Hepatocyte (in vitro differentiated cells): ENCODE data around the gene MCM7. TPM values are rescaled to one million over a fixed set of nuclear protein-coding genes. Genes with fewer than 3 reads are reported as not detected.
"Not testable (repeated sequence)": the region's sequence is repeated elsewhere in the genome, so short reads cannot be mapped to it uniquely, and the experiment has no call there.

Experiments used
- DNase-seq: peaks from one replicate; pipeline ENCODE4 v3.0.0-alpha.2; 2016; ENCODE audit warnings: low spot score
- H2AFZ ChIP-seq: fragments of 200-600 bp; sonication (generic); 2 replicates; pipeline ENCODE4 v1.6.0; 2016; ENCODE audit warnings: antibody characterized with exemption, mild to moderate bottlenecking
- H3K27ac ChIP-seq: fragments of 200-600 bp; sonication (generic); 2 replicates; pipeline ENCODE4 v1.5.1; 2016; ENCODE audit warnings: mild to moderate bottlenecking
- H3K27me3 ChIP-seq: fragments of 200-600 bp; sonication (generic); 2 replicates; pipeline ENCODE4 v1.6.1; 2016
- H3K36me3 ChIP-seq: fragments of 200-600 bp; sonication (generic); replicated peaks from 2 replicates; pipeline ENCODE4 v1.5.1; 2016; ENCODE audit warnings: low read depth; ENCODE audit not compliant: insufficient read depth
- H3K4me1 ChIP-seq: fragments of 200-600 bp; sonication (generic); 2 replicates; pipeline ENCODE4 v1.5.1; 2016; ENCODE audit warnings: mild to moderate bottlenecking, moderate library complexity; ENCODE audit not compliant: insufficient read depth
- H3K4me2 ChIP-seq: fragments of 200-600 bp; sonication (generic); 2 replicates; pipeline ENCODE4 v1.6.0; 2016
- H3K4me3 ChIP-seq: fragments of 200-600 bp; sonication (generic); 2 replicates; pipeline ENCODE4 v1.5.1; 2016; ENCODE audit warnings: mild to moderate bottlenecking
- H3K79me2 ChIP-seq: fragments of 200-600 bp; sonication (generic); 2 replicates; pipeline ENCODE4 v1.6.0; 2017; ENCODE audit warnings: mild to moderate bottlenecking
- H3K9me2 ChIP-seq: fragments of 200-600 bp; sonication (generic); replicated peaks from 2 replicates; pipeline ENCODE4 v1.6.0; 2017; ENCODE audit warnings: mild to moderate bottlenecking; ENCODE audit not compliant: insufficient read depth
- H3K9me3 ChIP-seq: fragments of 200-600 bp; sonication (generic); 2 replicates; pipeline ENCODE4 v1.5.1; 2016; ENCODE audit warnings: low read depth, mild to moderate bottlenecking
- H4K20me1 ChIP-seq: fragments of 200-600 bp; sonication (generic); 2 replicates; pipeline ENCODE4 v1.6.0; 2016; ENCODE audit warnings: mild to moderate bottlenecking; ENCODE audit not compliant: insufficient read depth, poor library complexity, severe bottlenecking
- CTCF ChIP-seq: fragments of 200-600 bp; sonication (generic); IDR thresholded peaks from 2 replicates; pipeline ENCODE4 v1.5.1; 2016; ENCODE audit warnings: antibody characterized with exemption, mild to moderate bottlenecking; ENCODE audit not compliant: poor library complexity
- EZH2 ChIP-seq: fragments of 200-600 bp; sonication (generic); IDR thresholded peaks from 2 replicates; pipeline ENCODE4 v1.6.1; 2016; ENCODE audit warnings: antibody characterized with exemption, mild to moderate bottlenecking, borderline replicate concordance
- EZH2phosphoT487 ChIP-seq: fragments of 200-600 bp; sonication (generic); IDR thresholded peaks from one replicate; pipeline ENCODE4 v1.6.1; 2018; ENCODE audit warnings: antibody characterized with exemption, mild to moderate bottlenecking, low read depth, moderate library complexity; ENCODE audit not compliant: unreplicated experiment, severe bottlenecking
- WGBS: methylation state at CpG from one replicate; pipeline ENCODE4 v1.1.6; 2016; ENCODE audit warnings: low lambda C conversion rate; ENCODE audit errors: missing lambda C conversion rate; 5-methylcytosine and 5-hydroxymethylcytosine counted together
- polyA plus RNA-seq: library from polyadenylated mRNA; unstranded; fragments of >200 nt; fragmentation: Nextera tagmentation; extraction: Ambion mirVana; gene quantifications from 2 replicates; pipeline ENCODE4 v1.2.1, GENCODE V29; 2016
- total RNA-seq: library from RNA; depleted of rRNA; stranded (reverse); fragments of >200 nt; gene quantifications from 2 replicates; pipeline ENCODE4 v1.2.3, GENCODE V29; 2014

MCM7 gene
- total and polyA plus RNA-seq, 2 experiments from 2014 or later: 42.1 to 49.3 TPM

- Histone ChIP-seq H2AFZ (peak overlapping the region; percentile 13), H3K4me2 (peak overlapping the region; percentile 83), H3K9me2 (no peaks in the 10 kb centered on the region), H3K4me3 (no peak overlapping the region), H3K4me1 (peaks cover 7% of the 10 kb centered on the region), H4K20me1 (no peaks in the 10 kb centered on the region), H3K27me3 (no peaks in the 10 kb centered on the region), H3K79me2 (no peaks in the 10 kb centered on the region), H3K9me3 (no peaks in the 10 kb centered on the region), H3K27ac (no peak overlapping the region), H3K36me3 (no peaks in the 10 kb centered on the region)
- DNase-seq: peak; percentile 87
- TF ChIP-seq EZH2: no peak
- no peak for TF ChIP-seq EZH2phosphoT487
- peak; percentile 90 for TF ChIP-seq CTCF
- whole genome bisulfite sequencing: 9% methylated on average over 24 of the region's 24 CpGs
Observed at GRCh38 chr7:100130608-100131453, 29.6 kb upstream of the MCM7 start.

- 67% methylated on average over 1 of the region's 1 CpG for WGBS
- H3K4me3 ChIP-seq, DNase-seq, H3K9me3 ChIP-seq, H2AFZ ChIP-seq, H3K4me1 ChIP-seq, H4K20me1 ChIP-seq, H3K27ac ChIP-seq, H3K27me3 ChIP-seq, H3K9me2 ChIP-seq, H3K79me2 ChIP-seq, H3K36me3 ChIP-seq: not testable (repeated sequence)
- peak overlapping the region; percentile 83 for H3K4me2 ChIP-seq
Observed at GRCh38 chr7:100130220-100130607, 29.0 kb upstream of the MCM7 start.

- Histone ChIP-seq H3K4me1 (peaks cover 12% of the 10 kb centered on the region), H3K4me3 (no peak overlapping the region)
Observed at GRCh38 chr7:100128637-100128963, 27.4 kb upstream of the MCM7 start.

More at GRCh38 chr7:100128637-100128963, 27.4 kb upstream of the MCM7 start:
- H3K9me2 ChIP-seq: no peaks in the 10 kb centered on the region
- no peak for DNase-seq
- no peak overlapping the region for H3K27ac ChIP-seq
- TF ChIP-seq CTCF (no peak), EZH2phosphoT487 (no peak), EZH2 (no peak)
- H3K27me3 ChIP-seq: no peaks in the 10 kb centered on the region
- no peaks in the 10 kb centered on the region for H3K36me3 ChIP-seq
- no peaks in the 10 kb centered on the region for H4K20me1 ChIP-seq
- H3K79me2 ChIP-seq: no peaks in the 10 kb centered on the region
- no peak overlapping the region for H2AFZ ChIP-seq
- 62% methylated on average over 1 of the region's 1 CpG for WGBS
- H3K4me2 ChIP-seq: peak overlapping the region; percentile 99
- no peaks in the 10 kb centered on the region for H3K9me3 ChIP-seq
